HG02623 (cell line): ENCODE measurements around the gene UBE2E1.
"Not testable (repeated sequence)": the region's sequence is repeated elsewhere in the genome, so short reads cannot be mapped to it uniquely, and the experiment has no call there.

ENCODE experiments used
- ATAC-seq: cut with Tn5 transposase; IDR thresholded peaks from one replicate; pipeline ENCODE4 v1.9.1; 2021; ENCODE audit warnings: moderate library complexity; ENCODE audit not compliant: unreplicated experiment

The UBE2E1 gene

DNA sequence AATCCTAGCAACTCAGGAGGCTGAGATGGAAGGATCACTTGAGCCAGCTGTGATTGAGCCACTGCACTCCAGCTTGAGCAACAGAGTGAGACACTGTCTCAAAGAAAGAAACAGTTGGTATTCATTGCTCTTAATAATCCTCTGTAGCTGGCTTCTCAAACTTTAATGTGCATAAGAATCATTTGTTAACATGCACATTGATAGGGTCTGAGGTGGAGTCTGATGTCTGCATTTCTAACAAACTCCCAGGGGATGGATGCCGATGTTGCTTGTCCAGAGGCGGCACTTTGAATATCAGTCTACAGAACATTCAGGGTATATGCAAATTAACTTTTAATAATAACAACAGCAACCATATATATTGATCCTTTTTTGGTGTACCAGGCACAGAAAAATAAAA lies 71.2 kb downstream of the UBE2E1 start:
- ATAC-seq: no peak

DNA sequence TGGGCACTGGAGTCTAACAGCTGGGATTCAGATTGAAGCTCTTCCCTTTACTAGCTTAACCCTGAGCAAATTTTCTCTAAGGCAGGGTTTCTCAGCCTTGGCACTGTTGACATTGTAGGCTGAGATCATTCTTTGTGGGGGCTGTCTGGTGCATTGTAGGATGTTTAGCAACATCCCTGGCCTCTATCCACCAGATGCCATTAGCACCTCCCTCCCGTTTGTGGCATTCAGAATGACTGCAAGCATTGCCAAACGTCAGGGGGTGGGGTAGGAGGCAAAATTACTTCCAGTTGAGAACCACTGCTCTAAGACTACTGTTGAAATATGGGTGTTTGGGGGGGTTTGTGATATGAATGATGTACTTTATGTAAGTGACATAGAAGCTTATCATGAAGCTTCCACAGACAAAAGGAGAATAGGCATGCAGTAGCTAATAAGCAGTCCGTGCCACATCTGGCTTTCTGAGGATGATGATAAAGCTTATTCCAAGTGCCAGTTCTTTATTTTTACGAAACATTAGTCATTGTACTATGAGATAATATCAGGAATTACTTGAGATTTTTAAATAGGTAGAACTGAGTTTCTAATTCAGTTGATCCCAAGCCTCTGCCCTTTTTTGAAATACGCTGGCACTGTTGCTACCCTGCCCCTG lies 71.7 kb downstream of the UBE2E1 start:
- ATAC-seq: no peak

DNA sequence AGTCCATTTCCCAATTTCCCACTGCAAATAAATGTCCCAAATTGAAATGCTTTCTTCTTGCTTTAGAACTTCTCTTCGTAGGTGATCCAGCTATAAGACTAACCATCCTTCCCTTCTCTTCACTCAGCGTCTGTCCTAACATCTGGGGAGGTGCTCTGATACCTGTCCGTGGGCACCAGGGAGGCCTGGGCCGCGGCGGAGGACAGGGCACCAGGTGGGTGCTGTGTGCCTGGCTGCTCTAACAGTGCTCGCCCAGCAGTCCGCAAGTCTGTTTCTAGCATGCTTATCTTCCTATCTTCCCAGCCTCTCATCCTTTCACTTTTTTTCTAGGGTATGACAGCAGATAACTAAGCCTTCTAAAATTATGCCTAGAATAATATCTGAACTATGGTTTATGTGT lies 73.7 kb downstream of the UBE2E1 start:
- no peak for ATAC-seq

GRCh38 chr3:23880703-23881339 lies 75.1 kb downstream of the UBE2E1 start:
- ATAC-seq: no peak

GRCh38 chr3:23881993-23882392 lies 76.2 kb downstream of the UBE2E1 start:
- not testable (repeated sequence) for ATAC-seq

DNA sequence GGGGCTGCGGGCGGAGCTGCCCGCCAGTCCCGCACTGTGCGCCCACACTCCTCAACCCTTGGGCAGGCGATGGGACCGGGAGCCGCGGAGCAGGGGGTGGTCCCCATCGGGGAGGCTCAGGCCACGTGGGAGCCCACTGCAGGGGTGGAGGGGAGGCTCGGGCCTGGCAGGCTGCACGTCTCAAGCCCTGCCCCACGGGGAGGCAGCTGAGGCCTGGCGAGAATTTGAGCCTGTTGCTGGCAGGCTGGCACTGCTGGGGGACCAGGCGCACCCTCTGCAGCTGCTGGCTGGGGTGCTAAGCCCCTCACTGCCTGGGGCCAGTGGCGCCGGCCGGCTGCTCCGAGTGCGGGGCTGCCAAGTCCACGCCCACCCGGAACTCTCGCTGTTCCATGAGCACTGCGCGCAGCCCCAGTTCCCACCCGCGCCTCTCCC lies 76.7 kb downstream of the UBE2E1 start:
- no peak for ATAC-seq

- no peak for ATAC-seq
Measured at GRCh38 chr3:23884481-23884880, 78.7 kb downstream of the UBE2E1 start.

- no peak for ATAC-seq
Measured at GRCh38 chr3:23885210-23885609, 79.5 kb downstream of the UBE2E1 start.

DNA sequence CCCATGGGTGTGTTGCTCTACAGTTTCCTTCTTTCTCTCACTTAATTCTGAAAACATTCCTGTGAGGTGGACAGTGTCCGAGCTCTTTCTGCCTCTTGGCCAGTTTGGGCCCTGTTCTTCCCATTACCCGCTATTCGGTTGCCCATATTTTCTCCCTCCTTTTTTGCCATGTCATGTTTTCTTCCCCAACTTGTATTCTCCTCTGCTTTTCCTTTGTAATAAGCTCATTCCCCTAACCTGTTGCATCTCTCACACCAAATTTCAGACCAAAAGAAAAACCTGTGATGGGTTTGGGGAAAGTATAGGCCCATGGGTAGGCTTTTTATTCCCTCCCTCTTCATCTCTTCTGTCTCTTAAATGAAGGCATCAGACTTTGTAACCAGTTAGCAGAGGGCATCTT lies 80.6 kb downstream of the UBE2E1 start:
- no peak for ATAC-seq

DNA sequence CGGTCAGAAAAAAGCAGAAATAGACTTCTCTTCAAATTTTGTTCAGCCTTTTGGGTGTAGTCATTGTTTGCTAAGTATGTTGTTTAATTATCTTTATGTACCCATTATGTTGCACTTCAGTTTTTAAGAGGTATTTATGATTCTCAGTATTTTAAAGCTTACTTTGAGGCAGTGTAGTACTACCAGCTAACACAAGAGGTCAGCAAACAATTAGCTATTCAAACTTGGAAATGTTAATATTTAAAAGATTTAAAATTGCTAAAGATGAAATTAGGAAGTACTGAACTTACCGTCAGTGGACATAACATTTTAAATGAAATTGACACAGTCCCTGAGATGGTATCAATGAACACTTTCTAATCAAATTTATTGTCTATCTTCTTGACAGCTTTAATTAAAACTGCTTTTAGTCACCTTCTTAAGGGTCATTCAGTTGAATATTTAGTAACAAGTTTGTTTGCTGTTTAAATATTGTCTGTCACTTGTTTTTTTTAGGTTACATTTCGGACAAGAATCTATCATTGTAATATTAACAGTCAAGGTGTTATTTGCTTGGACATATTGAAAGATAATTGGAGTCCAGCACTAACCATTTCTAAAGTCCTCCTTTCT lies 83.0 kb downstream of the UBE2E1 start:
- ATAC-seq: no peak

DNA sequence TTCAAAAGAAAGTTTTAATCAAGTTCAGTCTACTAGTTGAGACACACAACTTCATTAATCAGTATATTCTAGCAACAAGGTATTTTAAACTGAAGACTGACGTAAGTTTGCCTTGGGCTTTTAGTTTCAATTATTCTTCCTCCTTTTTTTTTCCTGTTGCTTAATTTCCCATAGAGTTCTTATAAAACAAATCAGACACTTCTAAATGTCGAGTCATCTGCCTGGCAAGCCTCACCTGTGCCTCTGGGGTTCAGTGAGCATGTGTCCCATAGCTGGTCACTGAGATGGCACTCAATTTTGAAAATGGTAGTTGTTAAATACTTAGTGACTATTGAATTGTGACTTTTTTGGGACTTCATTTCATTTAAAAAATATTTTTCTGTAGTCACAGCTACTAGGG lies 83.6 kb downstream of the UBE2E1 start:
- no peak for ATAC-seq

DNA sequence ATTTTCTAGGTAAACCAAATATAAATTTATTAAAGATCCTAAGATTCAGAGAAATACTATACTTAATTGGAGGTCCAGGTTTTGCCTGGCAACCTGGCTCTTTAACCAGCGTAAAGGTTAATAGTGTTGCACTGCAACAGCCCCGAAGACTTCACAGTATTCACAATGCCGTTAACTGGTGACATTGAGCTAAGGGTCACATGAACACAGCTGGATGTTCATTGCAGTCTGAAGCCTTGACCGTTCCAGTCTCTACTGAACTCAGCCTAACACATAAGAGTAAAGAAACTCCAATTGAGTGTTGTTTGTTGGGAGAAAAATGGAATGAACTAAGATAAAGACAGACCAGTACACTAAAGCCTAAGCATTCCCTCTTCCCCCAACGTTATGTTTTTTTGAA lies 84.2 kb downstream of the UBE2E1 start:
- ATAC-seq: no peak

DNA sequence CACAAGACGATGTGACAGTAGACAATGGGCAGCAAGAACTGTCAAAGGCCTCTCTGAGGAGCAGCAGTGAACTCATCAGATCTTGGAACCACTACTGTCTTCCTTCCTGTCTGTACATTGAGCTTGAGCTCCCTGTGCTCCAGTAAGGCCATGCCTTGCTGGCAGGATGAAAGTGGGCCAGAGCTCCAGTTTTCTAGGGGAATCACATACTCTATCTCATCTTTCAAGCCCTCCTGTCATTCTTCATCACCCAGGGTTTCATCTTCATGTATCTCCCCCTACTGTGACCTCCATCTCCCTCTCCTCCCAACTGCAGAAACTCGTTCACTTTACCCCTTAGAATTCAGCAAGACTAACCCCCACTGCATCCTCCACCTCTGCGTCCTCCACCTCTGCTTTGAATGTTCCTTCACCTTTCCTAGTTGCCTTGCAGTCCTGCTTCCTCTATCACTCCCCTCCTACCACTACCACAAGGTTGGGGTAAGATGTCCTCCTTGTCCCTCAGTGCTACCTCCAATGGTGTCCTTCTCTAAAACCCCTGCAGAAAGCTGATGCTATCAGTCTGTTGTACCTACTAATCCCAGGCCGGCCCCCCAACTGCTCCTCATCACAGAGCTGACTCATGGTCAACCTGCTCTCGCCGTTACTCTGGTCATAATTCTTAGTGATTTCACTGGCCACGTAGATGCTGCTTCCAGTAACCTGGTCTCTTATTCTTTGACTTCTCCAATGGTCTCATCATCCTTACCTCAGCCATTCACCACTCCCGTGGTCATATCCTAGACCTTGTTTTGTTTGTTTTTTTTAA lies 88.7 kb downstream of the UBE2E1 start:
- ATAC-seq: no peak

DNA sequence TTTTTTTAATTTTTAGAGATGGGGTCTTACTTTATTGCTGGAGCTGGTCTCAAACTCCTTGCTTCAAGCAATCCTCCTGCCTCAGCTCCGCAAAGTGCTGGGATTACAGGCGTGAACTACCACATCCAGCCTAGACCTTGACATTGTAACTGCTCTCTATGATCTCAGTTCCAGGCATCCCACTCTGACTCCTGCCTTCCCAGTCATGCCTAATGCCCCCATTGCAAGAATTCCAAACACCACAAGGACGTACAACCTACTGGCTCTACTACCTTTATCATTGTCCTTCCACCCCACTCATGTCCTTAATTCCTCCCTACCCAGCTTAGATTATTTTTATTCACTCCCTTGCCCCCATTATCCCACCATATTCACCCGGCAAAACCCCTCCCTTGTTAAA lies 89.4 kb downstream of the UBE2E1 start:
- ATAC-seq: no peak

- ATAC-seq: no peak
Measured at GRCh38 chr3:23900744-23901143, 95.0 kb downstream of the UBE2E1 start.

DNA sequence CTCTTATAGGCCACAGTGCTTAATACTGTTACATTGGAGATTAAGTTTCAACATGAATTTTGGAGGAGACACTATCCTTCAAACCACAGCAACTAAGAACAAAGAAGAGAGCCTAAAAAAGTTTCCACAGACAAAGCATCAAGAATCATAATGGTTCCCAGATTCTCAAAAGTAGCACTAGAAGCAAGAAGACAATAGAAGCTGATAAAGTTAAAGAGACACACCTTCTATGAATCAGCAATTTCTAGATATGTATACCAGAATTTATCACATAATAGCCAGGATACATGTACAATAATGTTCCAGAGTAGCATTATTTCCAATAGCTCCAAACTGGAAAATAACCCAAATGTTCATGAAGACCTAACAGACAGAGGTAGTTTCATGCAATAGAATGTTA lies 98.8 kb downstream of the UBE2E1 start:
- ATAC-seq: no peak

GRCh38 chr3:23909341-23909740 lies 103.6 kb downstream of the UBE2E1 start:
- ATAC-seq: no peak

DNA sequence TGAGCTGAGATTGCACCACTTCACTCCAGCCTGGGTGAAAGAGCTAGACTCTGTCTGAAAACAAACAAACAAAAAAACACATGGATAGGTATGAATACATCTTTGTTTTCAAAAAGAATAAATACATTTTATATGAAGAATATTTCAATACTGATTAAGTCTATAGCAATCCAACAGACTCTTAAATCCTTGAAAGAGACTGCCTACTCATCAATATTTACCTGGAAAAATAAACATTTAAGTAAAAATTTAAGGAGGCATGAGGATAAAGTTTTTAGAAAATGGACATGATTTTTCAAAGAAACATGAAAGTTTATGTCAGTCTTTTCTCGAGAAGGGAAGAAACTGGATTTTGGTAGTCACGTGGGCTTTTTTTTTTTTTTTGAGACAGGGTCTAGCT lies 105.6 kb downstream of the UBE2E1 start:
- ATAC-seq: no peak

DNA sequence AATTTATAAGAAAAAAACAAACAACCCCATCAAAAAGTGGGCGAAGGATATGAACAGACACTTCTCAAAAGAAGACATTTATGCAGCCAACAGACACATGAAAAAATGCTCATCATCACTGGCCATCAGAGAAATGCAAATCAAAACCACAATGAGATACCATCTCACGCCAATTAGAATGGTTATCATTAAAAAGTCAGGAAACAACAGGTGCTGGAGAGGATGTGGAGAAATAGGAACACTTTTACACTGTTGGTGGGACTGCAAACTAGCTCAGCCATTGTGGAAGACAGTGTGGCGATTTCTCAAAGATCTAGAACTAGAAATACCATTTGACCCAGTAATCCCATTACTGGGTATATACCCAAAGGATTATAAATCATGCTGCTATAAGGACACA lies 106.6 kb downstream of the UBE2E1 start:
- not testable (repeated sequence) for ATAC-seq

- no peak for ATAC-seq
Measured at GRCh38 chr3:23913182-23913581, 107.4 kb downstream of the UBE2E1 start.

GRCh38 chr3:23913873-23914743 lies 108.4 kb downstream of the UBE2E1 start:
- no peak for ATAC-seq
